Measurements from ENCODE around the gene CPLX4.

CPLX4 gene

GRCh38 chr18:59303656-59304195 is 14.7 kb downstream of the CPLX4 start:
- no peaks in the 10 kb centered on the region for H3K4me1 ChIP-seq (ENCODE audit: insufficient read depth, low read length, severe bottlenecking)
- H4K20me1 ChIP-seq (ENCODE audit: insufficient read depth, low read length) = no peaks in the 10 kb centered on the region
- no peaks in the 10 kb centered on the region for H3F3A ChIP-seq (ENCODE audit: insufficient read depth, low read length)
- H3K79me2 ChIP-seq (ENCODE audit: insufficient read depth, low read length) = no peaks in the 10 kb centered on the region
- H3K9ac ChIP-seq (ENCODE audit: low read length) = no peak overlapping the region
- no peak for TF ChIP-seq EZH2 (IDR thresholded peaks at IDR 0.05; ENCODE audit: borderline replicate concordance, low read length)
- TF ChIP-seq CTCF (IDR thresholded peaks at IDR 0.05; ENCODE audit: low read length) = no peak
- H2AFZ ChIP-seq (ENCODE audit: low read length) = no peak overlapping the region
- no peaks in the 10 kb centered on the region for H3K36me3 ChIP-seq (ENCODE audit: insufficient read depth, low read length)
- H3K27me3 ChIP-seq (ENCODE audit: insufficient read depth, low read length) = no peaks in the 10 kb centered on the region
- no peaks in the 10 kb centered on the region for H3K9me3 ChIP-seq (ENCODE audit: low read length)
- H3K9me2 ChIP-seq (ENCODE audit: low read depth, low read length) = no peaks in the 10 kb centered on the region
- H3K4me2 ChIP-seq (ENCODE audit: low read length) = no peak overlapping the region
- no peak overlapping the region for H3K4me3 ChIP-seq (ENCODE audit: low read depth, low read length, poor library complexity, severe bottlenecking)
- no peak overlapping the region for H3K27ac ChIP-seq (ENCODE audit: low read depth, low read length, poor library complexity, severe bottlenecking)

GRCh38 chr18:59303006-59303405 is 15.4 kb downstream of the CPLX4 start:
- TF ChIP-seq EZH2 (IDR thresholded peaks at IDR 0.05; ENCODE audit: borderline replicate concordance, low read length) = no peak
- no peak for TF ChIP-seq CTCF (IDR thresholded peaks at IDR 0.05; ENCODE audit: low read length)
- Histone ChIP-seq H3K27me3 (ENCODE audit: insufficient read depth, low read length) (no peaks in the 10 kb centered on the region), H2AFZ (ENCODE audit: low read length) (no peak overlapping the region)

GRCh38 chr18:59301929-59302328 is 16.5 kb downstream of the CPLX4 start:
- no peaks in the 10 kb centered on the region for H4K20me1 ChIP-seq (ENCODE audit: insufficient read depth, low read length)
- no peaks in the 10 kb centered on the region for H3K9me2 ChIP-seq (ENCODE audit: low read depth, low read length)
- H3K9ac ChIP-seq (ENCODE audit: low read length) = no peak overlapping the region
- H3F3A ChIP-seq (ENCODE audit: insufficient read depth, low read length) = no peaks in the 10 kb centered on the region
- H3K4me2 ChIP-seq (ENCODE audit: low read length) = no peak overlapping the region
- H3K9me3 ChIP-seq (ENCODE audit: low read length) = no peaks in the 10 kb centered on the region
- no peak overlapping the region for H3K27ac ChIP-seq (ENCODE audit: low read depth, low read length, poor library complexity, severe bottlenecking)
- no peak overlapping the region for H2AFZ ChIP-seq (ENCODE audit: low read length)
- H3K4me3 ChIP-seq (ENCODE audit: low read depth, low read length, poor library complexity, severe bottlenecking) = no peak overlapping the region
- H3K79me2 ChIP-seq (ENCODE audit: insufficient read depth, low read length) = no peaks in the 10 kb centered on the region
- TF ChIP-seq CTCF (IDR thresholded peaks at IDR 0.05; ENCODE audit: low read length) (no peak), EZH2 (IDR thresholded peaks at IDR 0.05; ENCODE audit: borderline replicate concordance, low read length) (no peak)
- no peaks in the 10 kb centered on the region for H3K27me3 ChIP-seq (ENCODE audit: insufficient read depth, low read length)
- no peaks in the 10 kb centered on the region for H3K4me1 ChIP-seq (ENCODE audit: insufficient read depth, low read length, severe bottlenecking)
- no peaks in the 10 kb centered on the region for H3K36me3 ChIP-seq (ENCODE audit: insufficient read depth, low read length)

More at GRCh38 chr18:59303006-59303405, 15.4 kb downstream of the CPLX4 start:
- Histone ChIP-seq H3K9me3 (ENCODE audit: low read length) (no peaks in the 10 kb centered on the region), H3K79me2 (ENCODE audit: insufficient read depth, low read length) (no peaks in the 10 kb centered on the region), H3K36me3 (ENCODE audit: insufficient read depth, low read length) (no peaks in the 10 kb centered on the region), H3K9ac (ENCODE audit: low read length) (no peak overlapping the region), H3K4me2 (ENCODE audit: low read length) (no peak overlapping the region), H3F3A (ENCODE audit: insufficient read depth, low read length) (no peaks in the 10 kb centered on the region), H3K9me2 (ENCODE audit: low read depth, low read length) (no peaks in the 10 kb centered on the region), H3K4me3 (ENCODE audit: low read depth, low read length, poor library complexity, severe bottlenecking) (no peak overlapping the region), H3K4me1 (ENCODE audit: insufficient read depth, low read length, severe bottlenecking) (no peaks in the 10 kb centered on the region), H3K27ac (ENCODE audit: low read depth, low read length, poor library complexity, severe bottlenecking) (no peak overlapping the region), H4K20me1 (ENCODE audit: insufficient read depth, low read length) (no peaks in the 10 kb centered on the region)
